Right forelimb (tissue), 1 donor: ENCODE results near the gene ACTN4.
"Not testable (repeated sequence)": the region's sequence is repeated elsewhere in the genome, so short reads cannot be mapped to it uniquely, and the experiment has no call there.

Experiments used
- DNase-seq: peaks from one replicate; pipeline ENCODE4 v3.0.0-alpha.2; 2018

ACTN4 gene

GRCh38 chr19:38741670-38742069, 94.2 kb downstream of the ACTN4 start:
- DNase-seq: no peak

- no peak for DNase-seq
Measured at GRCh38 chr19:38742296-38742695, 94.8 kb downstream of the ACTN4 start.

GRCh38 chr19:38742906-38743305, 95.5 kb downstream of the ACTN4 start:
- DNase-seq: no peak

- no peak for DNase-seq
Measured at GRCh38 chr19:38743394-38744297, 96.2 kb downstream of the ACTN4 start.

GRCh38 chr19:38744298-38744681, 96.8 kb downstream of the ACTN4 start, which contains the start of gene CAPN12:
Gene CAPN12 (minus strand): TSS chr19:38744474. CDS start chr19:38744165, 309 bp downstream.
- DNase-seq: no peak

- no peak for DNase-seq
Measured at GRCh38 chr19:38744874-38745273, 97.4 kb downstream of the ACTN4 start.

- no peak for DNase-seq
Measured at GRCh38 chr19:38745316-38745715, 97.9 kb downstream of the ACTN4 start.

- not testable (repeated sequence) for DNase-seq
Measured at GRCh38 chr19:38753783-38754182, 106.3 kb downstream of the ACTN4 start.

- DNase-seq: not testable (repeated sequence)
Measured at GRCh38 chr19:38754196-38754595, 106.7 kb downstream of the ACTN4 start.

GRCh38 chr19:38759590-38760003, 112.1 kb downstream of the ACTN4 start:
- DNase-seq: no peak

- DNase-seq: not testable (repeated sequence)
Measured at GRCh38 chr19:38760805-38761517, 113.5 kb downstream of the ACTN4 start.

GRCh38 chr19:38761884-38762389, 114.5 kb downstream of the ACTN4 start:
- DNase-seq: not testable (repeated sequence)

- no peak for DNase-seq
Measured at GRCh38 chr19:38763795-38764220, 116.4 kb downstream of the ACTN4 start.

GRCh38 chr19:38765214-38765613, 117.8 kb downstream of the ACTN4 start:
- DNase-seq: no peak

GRCh38 chr19:38766276-38767047, 119.0 kb downstream of the ACTN4 start:
- no peak for DNase-seq

- DNase-seq: peak; percentile 90
Measured at GRCh38 chr19:38769635-38770211, 122.3 kb downstream of the ACTN4 start.

- DNase-seq: not testable (repeated sequence)
Measured at GRCh38 chr19:38770228-38770948, 122.9 kb downstream of the ACTN4 start.

GRCh38 chr19:38770949-38771275, 123.5 kb downstream of the ACTN4 start:
- DNase-seq: not testable (repeated sequence)

GRCh38 chr19:38771569-38771968, 124.1 kb downstream of the ACTN4 start:
- DNase-seq: not testable (repeated sequence)

GRCh38 chr19:38773469-38774177, 126.2 kb downstream of the ACTN4 start, which contains the start of gene LGALS7:
Gene LGALS7 (minus strand): TSS chr19:38773517. CDS start chr19:38773492, 25 bp downstream.
- no peak for DNase-seq
